T-helper 17 cell (primary cell): ENCODE results near the gene HES4. TPM values are rescaled to one million over a fixed set of nuclear protein-coding genes. Genes with fewer than 3 reads are reported as not detected.

ENCODE experiments used
- ATAC-seq: fragments of 150-1000 bp; cut with Tn5 transposase; 2 replicates; pipeline ENCODE4 v1.10.0; 2021; ENCODE audit warnings: mild to moderate bottlenecking, moderate library complexity
- DNase-seq, 3 donors: peaks; one replicate each; pipeline versions ENCODE4 v3.0.0 to v3.0.0-alpha.2; 2020 to 2021
- H3K9me3 ChIP-seq: one replicate; pipeline ENCODE4 v1.7.0; 2013; ENCODE audit warnings: low read length, mild to moderate bottlenecking; ENCODE audit not compliant: control insufficient read depth, poor library complexity, severe bottlenecking
- H3K27ac Mint-ChIP-seq: one replicate; pipeline ENCODE4 v1.8.0; 2022; ENCODE audit warnings: mild to moderate bottlenecking, moderate library complexity, mixed read lengths
- H3K27me3 Mint-ChIP-seq: one replicate; pipeline ENCODE4 v1.8.0; 2022; ENCODE audit warnings: mixed read lengths
- H3K36me3 Mint-ChIP-seq: one replicate; pipeline ENCODE4 v1.8.0; 2022; ENCODE audit warnings: low read depth, mixed read lengths
- H3K4me1 Mint-ChIP-seq: one replicate; pipeline ENCODE4 v1.8.0; 2022; ENCODE audit warnings: mild to moderate bottlenecking, mixed read lengths
- H3K4me3 Mint-ChIP-seq: one replicate; pipeline ENCODE4 v1.8.0; 2022; ENCODE audit warnings: mild to moderate bottlenecking, moderate library complexity, mixed read lengths
- total RNA-seq, 4 donors: library from RNA in 2 of 4; stranded (reverse) in 2 of 4; gene quantifications; one replicate each; pipeline ENCODE4 v1.2.3 and lab custom pipeline; 2022 to 2026

The HES4 gene
- total RNA-seq, 2 donors from 2014 or later, result 9.6 to 10.5 TPM

DNA sequence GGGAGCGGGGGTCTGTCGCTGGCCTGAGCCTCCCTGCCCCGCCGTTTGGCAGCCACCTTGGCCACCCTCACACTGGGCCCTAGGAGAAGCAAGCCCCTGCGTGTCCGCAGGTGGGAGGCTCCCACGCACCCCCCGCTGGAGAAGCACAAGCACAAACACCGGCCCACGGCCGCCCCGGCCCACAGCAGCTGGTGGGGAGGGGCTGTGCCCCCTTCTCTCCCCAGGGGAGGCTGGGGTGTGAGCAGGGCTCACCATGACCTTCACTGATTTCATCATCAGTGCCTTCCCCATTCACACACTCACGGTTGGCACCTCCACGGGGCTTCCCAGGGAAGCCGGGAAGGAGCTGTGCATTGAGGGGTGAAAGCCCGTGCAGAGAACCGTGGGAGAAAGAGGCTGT is 27.9 kb upstream of the HES4 start:
- ATAC-seq (no peak), DNase-seq (no peak)
- Mint-ChIP-seq H3K4me3 (no peak overlapping the region), H3K27ac (no peak overlapping the region), H3K27me3 (peaks cover 8% of the 10 kb centered on the region), H3K36me3 (no peaks in the 10 kb centered on the region), H3K4me1 (peaks cover 6% of the 10 kb centered on the region)
- no peaks in the 10 kb centered on the region for H3K9me3 ChIP-seq

DNA sequence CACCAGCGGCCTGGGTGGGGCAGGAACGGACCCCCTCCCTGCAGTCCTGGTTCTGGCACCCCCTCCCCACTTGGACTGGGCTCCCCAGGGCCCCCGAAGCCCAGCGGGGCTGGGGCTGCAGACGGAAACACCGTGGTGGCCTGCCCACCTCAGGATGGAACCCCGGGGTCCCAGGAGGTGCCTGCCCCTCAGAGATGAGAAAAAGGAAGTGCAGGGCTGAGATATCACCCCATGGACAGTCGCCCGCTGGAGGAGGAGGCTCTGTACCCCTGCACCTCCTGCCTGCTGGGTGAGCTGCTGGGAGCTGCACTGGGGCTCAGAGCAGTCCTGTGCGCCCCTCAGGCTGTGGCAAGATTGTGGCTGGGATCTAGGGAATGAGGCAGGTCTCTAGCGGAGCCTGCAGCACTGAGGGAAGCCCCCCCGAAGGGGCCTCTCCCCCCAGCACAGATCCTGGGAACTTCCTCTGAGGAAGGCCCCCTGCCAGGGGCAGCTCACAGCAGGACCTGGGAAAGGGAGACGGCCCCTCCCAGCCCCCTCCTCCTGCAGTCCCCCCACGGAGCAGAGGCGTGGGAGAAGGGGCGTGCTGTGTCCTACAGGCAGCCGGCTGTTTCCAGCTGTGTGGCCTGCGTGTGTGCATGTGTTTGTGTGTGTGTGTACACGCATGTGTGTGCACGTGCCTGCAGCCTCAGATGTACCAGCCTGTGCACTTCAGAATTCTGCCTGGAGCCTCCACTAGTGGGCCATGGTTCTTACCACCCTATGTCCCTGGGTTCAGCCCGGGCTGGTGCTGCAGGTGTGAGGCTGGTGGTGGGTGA is 26.9 kb upstream of the HES4 start:
- DNase-seq (no peak), ATAC-seq (peak; percentile 8)
- H3K4me1 Mint-ChIP-seq, result no peaks in the 10 kb centered on the region
- H3K27ac Mint-ChIP-seq, result no peak overlapping the region
- H3K9me3 ChIP-seq, result no peaks in the 10 kb centered on the region
- no peak overlapping the region for H3K4me3 Mint-ChIP-seq
- peaks cover 2% of the 10 kb centered on the region for H3K27me3 Mint-ChIP-seq
- H3K36me3 Mint-ChIP-seq, result no peaks in the 10 kb centered on the region

DNA sequence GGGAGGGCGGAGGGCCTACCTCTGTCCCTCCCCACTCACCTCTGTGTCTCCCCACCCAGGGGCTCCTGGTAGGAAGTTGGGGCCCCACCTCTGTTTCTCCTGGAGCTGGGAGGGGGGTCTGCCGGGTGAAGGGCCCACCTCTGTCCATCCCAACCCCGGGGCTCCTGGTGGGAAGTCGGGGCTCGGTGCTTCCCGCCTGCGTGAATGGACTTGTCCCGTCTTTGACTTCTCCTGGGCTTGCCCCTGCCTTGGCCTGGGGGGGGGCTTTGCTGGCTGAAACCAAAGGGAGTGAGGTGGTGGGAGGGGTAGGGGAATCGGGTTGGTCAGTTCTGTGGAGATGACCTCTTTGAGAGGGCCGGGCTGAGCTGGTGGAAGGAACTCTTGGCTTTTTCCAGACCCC is 25.8 kb upstream of the HES4 start:
- Mint-ChIP-seq H3K27me3 (no peaks in the 10 kb centered on the region), H3K4me1 (no peaks in the 10 kb centered on the region), H3K27ac (no peak overlapping the region), H3K36me3 (no peaks in the 10 kb centered on the region), H3K4me3 (no peak overlapping the region)
- no peak for DNase-seq
- no peak for ATAC-seq
- no peaks in the 10 kb centered on the region for H3K9me3 ChIP-seq

DNA sequence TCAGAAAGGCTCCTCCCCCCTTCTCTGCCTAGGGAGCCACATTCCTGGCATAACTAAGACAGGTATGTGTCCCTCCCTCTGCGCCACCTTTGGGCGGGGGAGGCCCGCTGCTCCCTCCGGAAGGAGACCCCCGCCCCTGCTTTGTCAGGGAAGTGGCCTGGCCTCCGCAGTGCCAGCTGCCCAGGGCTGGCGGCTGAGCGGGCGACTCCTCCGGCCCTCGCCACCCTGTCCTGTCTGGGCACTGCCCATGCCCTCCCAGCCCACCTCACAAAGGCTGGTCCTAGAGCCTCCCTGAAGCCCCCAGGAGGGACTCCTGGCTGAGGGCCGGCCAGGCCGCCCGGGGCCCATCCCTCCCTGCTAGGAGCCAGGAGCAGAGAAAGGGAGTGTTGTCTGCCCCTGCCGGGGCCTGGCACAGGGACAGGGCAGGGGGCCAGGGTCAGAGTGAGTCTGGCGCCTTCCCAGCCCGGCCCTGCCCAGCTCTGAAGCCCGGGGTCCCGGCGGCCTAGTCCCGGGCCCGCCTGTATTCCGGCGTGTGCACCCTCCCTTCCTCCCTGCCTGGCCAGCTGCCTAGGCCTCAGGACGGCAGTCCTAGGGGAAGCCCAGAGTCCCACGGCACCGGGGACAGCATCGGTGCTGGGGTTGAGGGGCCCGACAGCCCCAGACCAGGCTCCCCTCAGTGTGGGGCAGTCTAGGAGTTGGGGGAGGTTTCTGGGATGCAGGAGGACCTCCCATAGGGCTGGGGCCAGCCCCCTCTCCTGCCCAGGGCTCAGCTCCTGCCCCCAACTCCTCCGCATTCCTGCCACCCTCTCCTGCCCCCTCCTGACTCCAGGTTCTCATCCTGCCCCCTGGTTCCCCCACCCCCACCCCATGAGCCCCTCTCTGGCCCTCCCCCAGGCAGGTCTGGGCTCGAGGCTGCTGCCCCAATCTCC is 25.1 kb upstream of the HES4 start:
- Mint-ChIP-seq H3K27me3 (no peaks in the 10 kb centered on the region), H3K4me1 (no peaks in the 10 kb centered on the region), H3K36me3 (no peaks in the 10 kb centered on the region), H3K4me3 (no peak overlapping the region), H3K27ac (no peak overlapping the region)
- ATAC-seq, result no peak
- DNase-seq, result no peak
- no peaks in the 10 kb centered on the region for H3K9me3 ChIP-seq

DNA sequence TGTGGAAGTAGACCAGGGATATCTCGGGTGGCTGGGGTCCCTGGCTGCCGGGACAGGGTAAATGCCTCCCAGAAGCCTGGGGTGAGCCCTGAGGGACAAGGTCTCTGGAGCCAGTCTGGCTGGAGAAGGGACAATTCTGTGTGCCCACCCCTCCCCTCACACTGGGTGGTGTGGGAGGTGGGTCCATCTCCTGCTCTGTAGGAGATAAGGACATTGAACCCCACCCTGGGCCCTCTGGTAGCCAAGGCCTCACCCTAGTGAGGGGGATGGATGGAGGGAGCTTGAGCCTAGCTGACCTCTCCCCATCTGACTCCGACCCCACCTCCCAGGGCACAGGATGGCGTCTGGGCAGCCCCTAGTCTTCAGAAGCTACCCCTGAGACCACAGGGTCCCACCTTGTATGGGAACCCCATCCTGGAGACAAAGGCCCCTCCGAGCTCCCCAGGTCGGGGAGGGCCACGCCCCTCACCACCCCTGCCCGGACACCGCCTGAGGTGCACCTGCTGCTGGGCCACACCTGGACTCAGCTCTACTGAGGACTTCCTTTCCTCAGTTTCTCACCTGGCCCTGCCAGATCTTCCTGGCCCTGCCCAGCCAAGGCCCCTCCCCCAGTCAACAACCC is 24.4 kb upstream of the HES4 start:
- ATAC-seq, result no peak
- H3K4me3 Mint-ChIP-seq, result no peak overlapping the region
- no peak for DNase-seq
- no peaks in the 10 kb centered on the region for H3K4me1 Mint-ChIP-seq
- no peaks in the 10 kb centered on the region for H3K36me3 Mint-ChIP-seq
- no peaks in the 10 kb centered on the region for H3K9me3 ChIP-seq
- H3K27me3 Mint-ChIP-seq, result no peaks in the 10 kb centered on the region
- no peak overlapping the region for H3K27ac Mint-ChIP-seq

DNA sequence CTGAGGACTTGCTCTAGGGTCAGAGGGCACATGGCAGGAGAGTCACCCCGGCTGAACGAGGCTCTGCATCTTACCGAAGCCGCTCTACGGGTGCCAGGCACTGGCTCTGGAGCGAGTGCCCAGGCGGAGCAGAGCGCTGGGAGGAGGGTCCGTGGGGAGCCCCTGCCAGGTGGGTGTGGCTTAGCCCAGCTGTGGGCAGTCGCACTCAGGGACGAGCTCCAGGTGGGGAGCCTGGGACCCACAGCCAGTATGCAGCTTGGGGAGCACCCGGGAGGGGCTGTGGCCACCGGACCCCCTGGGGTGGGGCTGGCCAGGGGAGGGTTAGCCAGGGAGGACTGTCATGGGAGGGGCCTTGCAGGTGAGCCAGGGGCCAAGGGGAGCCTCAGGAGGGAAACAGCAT is 23.8 kb upstream of the HES4 start:
- Mint-ChIP-seq H3K4me1 (no peaks in the 10 kb centered on the region), H3K36me3 (no peaks in the 10 kb centered on the region), H3K4me3 (no peak overlapping the region), H3K27me3 (no peaks in the 10 kb centered on the region), H3K27ac (no peak overlapping the region)
- H3K9me3 ChIP-seq, result no peaks in the 10 kb centered on the region
- no peak for ATAC-seq
- DNase-seq, result no peak

DNA sequence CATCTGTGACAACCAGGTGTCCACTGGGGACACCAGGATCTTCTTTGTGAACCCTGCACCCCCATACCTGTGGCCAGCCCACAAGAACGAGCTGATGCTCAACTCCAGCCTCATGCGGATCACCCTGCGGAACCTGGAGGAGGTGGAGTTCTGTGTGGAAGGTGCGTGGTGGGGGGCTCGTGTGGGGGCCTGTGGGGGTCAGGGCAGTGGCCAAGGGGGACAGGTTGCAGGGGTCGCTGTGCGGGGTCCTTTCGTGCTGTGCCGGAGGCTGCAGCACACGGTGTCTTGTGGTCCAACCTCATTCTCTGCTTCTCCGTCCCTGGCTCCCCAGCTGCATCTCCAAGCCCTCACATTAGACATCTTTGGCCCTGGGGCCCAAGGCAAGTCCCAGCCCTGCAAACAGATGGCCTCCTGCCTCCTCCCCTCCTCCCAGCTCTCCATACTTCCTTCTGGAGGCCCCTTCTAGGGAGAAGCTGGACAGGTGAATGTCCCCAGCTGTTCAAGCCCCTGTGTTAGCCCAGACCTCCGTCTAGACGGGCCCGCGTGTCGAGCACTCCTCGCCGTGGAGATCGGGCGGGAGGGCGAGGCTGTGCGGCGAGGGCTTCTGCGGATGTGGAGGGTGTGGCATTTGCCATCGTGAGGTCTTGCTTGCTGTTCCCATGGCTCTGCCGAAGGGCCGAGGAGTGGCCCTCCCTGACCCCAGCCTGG is 22.6 kb upstream of the HES4 start:
- Mint-ChIP-seq H3K36me3 (no peaks in the 10 kb centered on the region), H3K27ac (no peak overlapping the region), H3K4me1 (no peaks in the 10 kb centered on the region), H3K4me3 (no peak overlapping the region), H3K27me3 (no peaks in the 10 kb centered on the region)
- no peaks in the 10 kb centered on the region for H3K9me3 ChIP-seq
- no peak for DNase-seq
- ATAC-seq, result no peak

DNA sequence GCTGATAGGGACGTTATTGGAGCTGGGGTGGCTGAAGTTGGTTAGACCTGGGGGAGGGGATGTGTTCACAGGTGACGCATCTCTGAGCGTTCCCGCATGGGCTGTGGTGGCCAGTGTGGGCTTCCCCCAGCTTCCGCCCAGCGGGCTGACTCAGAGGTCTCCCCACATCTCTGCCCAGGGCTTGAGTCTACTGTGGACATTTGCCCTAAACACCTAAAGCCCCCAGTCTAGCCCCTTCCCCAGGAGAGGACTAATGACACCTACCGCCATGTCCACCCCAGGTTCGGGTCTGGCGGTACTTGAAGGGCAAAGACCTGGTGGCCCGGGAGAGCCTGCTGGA is 22.0 kb upstream of the HES4 start:
- DNase-seq (no peak), ATAC-seq (no peak)
- Mint-ChIP-seq H3K27ac (no peak overlapping the region), H3K27me3 (no peaks in the 10 kb centered on the region), H3K4me3 (no peak overlapping the region), H3K36me3 (no peaks in the 10 kb centered on the region), H3K4me1 (peaks cover 3% of the 10 kb centered on the region)
- H3K9me3 ChIP-seq, result no peaks in the 10 kb centered on the region

DNA sequence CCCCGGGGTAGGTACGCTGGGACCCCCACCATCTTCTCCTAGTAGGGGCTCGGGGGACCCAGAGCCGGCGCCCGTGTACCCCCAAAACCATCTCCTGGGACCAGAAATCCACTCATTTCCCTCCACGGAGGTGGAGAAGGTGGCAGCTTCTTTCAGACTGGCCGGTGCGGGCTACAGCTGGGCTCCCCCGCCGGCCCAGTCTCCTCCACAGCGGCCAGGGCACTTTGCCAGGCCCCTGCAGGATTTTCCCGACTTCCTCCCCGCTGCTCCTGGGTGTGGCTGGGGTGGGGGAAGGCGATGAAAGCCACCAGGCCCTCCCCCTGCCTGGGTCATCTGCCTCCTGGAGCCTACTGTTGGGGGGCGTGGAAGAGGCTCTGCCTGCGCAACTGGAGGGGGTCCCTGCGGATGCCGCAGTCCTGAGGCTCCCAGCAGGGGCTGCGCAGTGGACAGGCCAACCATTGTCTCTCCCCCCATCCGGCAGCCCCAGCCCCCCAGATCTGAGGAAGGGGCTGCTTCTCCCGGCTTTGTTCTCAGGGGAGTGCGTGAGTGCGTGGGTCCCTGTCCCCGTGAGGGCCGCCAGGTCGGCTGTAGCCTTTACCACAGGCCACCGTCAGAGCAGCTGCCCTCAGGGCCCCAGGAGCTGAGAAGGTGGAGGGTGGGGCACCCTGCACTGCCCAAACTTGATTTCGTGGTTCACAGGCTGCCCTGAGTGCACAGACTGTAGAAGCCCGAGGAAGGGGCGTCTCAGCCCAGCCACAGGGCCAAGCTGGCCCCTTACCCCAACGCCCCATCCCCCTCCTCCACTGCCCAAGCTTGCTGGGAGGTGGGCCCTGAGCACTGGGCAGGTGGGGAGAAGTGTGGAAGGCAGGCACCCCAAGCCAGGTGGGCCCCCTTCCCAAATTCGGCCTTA is 21.4 kb upstream of the HES4 start:
- peaks cover 3% of the 10 kb centered on the region for H3K4me1 Mint-ChIP-seq
- ATAC-seq, result no peak
- H3K36me3 Mint-ChIP-seq, result no peaks in the 10 kb centered on the region
- H3K27ac Mint-ChIP-seq, result no peak overlapping the region
- H3K4me3 Mint-ChIP-seq, result peak overlapping the region; percentile 56
- H3K27me3 Mint-ChIP-seq, result no peaks in the 10 kb centered on the region
- no peak for DNase-seq
- no peaks in the 10 kb centered on the region for H3K9me3 ChIP-seq

DNA sequence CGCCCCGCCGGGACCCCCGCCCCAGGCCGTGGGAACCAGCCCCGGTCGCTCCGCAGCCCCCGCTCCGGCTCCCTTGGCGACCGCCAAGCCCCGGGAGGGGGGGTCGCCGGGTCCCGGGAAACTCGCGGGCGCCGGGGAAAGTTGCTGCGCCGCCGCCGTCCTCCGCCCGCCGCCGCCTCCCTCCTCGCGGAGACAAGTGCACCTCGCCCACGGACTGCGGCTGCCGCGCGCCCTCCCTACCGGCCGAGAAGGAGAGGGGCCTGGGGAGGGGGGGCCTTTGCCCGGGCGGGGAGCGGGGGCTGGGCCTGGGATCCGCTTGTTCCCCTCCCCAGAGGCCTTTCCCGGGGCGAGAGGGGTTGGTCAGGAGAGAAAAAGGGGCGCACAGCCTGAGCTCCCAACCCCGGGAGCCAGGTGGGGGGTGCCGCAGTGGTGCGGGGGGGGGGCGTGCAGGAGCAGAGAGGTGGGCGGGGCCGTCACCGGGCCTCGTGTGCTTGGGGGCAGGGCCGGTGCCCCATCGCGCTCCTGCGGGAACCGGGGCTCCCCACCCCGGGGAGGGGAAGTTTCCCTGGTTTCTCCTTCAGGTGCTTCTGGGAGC is 20.6 kb upstream of the HES4 start:
- no peak for DNase-seq
- Mint-ChIP-seq H3K27ac (no peak overlapping the region), H3K4me3 (peak overlapping the region; percentile 56), H3K27me3 (no peaks in the 10 kb centered on the region), H3K36me3 (no peaks in the 10 kb centered on the region), H3K4me1 (peaks cover 3% of the 10 kb centered on the region)
- no peaks in the 10 kb centered on the region for H3K9me3 ChIP-seq
- no peak for ATAC-seq

DNA sequence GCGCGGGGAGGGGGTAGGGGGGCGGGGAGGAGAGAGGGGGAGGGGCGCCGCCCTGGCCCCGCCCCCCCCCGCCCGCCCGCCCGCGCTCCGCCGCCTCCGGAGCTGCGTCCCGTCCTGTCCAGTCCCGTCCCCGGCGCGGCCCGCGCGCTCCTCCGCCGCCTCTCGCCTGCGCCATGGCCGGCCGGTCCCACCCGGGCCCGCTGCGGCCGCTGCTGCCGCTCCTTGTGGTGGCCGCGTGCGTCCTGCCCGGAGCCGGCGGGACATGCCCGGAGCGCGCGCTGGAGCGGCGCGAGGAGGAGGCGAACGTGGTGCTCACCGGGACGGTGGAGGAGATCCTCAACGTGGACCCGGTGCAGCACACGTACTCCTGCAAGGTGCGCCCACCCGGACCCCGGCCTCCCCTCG is 20.1 kb upstream of the HES4 start, which contains the start of gene AGRN:
Gene AGRN (plus strand): TSS at position 121 of the 405 bp plus-strand sequence. CDS start 53 bp downstream, at position 174.
- Mint-ChIP-seq H3K27me3 (no peaks in the 10 kb centered on the region), H3K27ac (no peak within 1 kb of the TSS), H3K4me1 (peaks cover 3% of the 10 kb centered on the region), H3K36me3 (no peaks in the 10 kb centered on the region), H3K4me3 (peak within 1 kb of the TSS; percentile 58)
- H3K9me3 ChIP-seq, result no peaks in the 10 kb centered on the region
- ATAC-seq (peak; percentile 7), DNase-seq (no peak)
